Endometrial microvascular endothelial cells (primary cell): Measurements from ENCODE around the gene WRAP73. TPM values are rescaled to one million over a fixed set of nuclear protein-coding genes. Genes with fewer than 3 reads are reported as not detected.

Experiments used
- in situ Hi-C: cut with HindIII; loops from 2 replicates; pipeline ENCODE4 v1.10.0; 2017; ENCODE audit warnings: low sequenced_read_pairs, low pct_unique_long_range_greater_than_20kb; ENCODE audit errors: inconsistent ontology term
- total RNA-seq: library from RNA; depleted of rRNA; stranded (reverse); fragments of >200 nt; gene quantifications from one replicate; pipeline ENCODE4 v1.2.3, GENCODE V29; 2015; ENCODE audit errors: inconsistent ontology term

The WRAP73 gene
- total RNA-seq, 1 donor from 2014 or later: 26.4 TPM

- in situ Hi-C loops: no loop called here
Measured at GRCh38 chr1:3683992-3684391, 34.1 kb upstream of the WRAP73 start.

GRCh38 chr1:3683197-3683596, 33.3 kb upstream of the WRAP73 start:
- in situ Hi-C loops: no loop called here

- in situ Hi-C loops: no loop called here
Measured at GRCh38 chr1:3681898-3682806, 32.2 kb upstream of the WRAP73 start.

GRCh38 chr1:3681231-3681897, 31.5 kb upstream of the WRAP73 start:
- in situ Hi-C loops: no loop called here

DNA sequence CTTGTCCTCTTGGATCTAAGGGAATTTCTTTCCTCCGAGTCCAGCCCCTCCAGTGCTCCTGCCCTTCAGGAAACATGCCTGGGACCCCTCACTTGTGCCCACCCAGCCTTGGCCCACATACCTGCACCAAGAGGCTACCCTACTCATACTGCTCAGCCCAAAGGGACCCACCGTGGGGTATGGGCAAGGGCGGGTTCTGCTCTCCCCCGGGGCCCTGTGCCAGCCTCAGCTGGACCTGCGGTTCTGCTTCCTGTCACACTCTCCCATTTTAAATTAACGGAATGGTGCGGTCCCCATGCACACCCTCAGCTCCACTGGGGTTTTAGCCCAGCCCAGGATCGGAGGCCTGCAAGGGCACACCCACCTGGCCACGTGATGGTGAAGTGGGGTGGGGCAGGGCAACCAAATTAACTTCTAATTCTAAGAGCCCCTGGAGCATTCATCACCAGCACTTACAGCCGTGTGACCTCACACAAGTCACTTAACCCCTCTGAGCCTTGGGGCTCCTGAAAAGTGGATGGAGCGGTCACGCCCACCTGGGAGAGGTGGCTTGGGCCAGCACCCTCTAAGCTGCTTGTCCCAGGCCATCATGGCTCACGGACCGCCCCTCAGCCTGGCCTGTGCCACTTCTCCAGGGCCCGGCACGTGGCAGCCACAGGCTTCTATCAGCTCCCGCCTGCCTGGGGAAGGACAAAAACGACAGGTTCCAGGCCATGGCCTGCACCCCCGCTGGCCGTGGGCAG, 30.8 kb upstream of the WRAP73 start:
- in situ Hi-C loops: no loop called here

DNA sequence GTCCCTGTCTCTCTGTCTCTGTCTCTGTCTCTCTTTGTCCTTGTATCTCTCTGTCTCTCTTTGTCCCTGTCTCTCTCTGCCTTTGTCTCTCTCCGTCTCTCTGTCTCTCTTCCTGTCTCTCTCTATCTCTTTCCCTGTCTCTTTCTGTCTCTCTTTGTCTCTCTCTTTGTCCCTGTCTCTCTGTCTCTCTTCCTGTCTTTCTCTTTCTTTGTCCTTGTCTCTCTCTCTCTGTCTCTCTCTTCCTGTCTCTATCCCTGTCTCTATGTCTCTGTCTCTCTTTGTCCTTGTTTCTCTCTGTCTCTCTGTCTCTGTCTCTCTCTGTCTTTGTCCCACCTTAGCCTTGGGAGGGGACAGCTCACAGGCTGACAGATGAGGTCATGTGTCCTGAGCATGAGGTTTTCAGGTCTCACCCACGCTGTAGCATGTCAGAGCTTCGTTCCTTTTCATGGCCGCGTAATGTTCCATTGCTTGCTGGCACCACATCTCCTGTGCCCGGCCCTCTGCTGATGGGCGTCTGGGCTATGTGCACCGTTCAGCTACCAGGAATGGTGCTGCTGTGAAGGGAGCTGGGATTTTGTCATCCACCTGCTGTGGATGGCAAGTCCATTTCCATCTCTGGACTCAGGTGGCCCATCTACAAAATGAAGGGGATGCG, 30.0 kb upstream of the WRAP73 start:
- in situ Hi-C loops: no loop called here

DNA sequence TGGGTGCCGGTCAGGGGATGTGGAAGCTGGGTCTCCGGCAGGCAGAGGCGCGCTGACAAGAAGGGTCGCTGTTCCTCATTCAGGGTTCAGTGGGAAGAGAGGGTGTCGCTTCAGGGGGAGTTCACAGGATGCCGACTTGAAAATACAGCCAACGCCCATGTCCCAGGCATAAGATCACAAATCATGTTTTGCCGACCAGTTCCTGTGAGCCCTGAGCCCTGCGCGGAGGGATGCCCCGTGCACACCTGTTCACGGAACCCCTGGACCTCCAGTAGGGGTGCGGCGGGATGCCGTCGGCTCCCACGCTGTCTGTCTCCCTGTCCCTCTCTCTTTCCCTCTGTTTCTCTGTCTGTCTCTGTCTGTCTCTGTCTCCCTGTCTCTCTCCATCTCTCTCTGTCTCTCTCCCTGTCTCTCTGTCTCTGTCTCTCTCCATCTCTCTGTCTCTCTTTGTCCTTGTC, 29.2 kb upstream of the WRAP73 start:
- in situ Hi-C loops: no loop called here

- in situ Hi-C loops: no loop called here
Measured at GRCh38 chr1:3678361-3679097, 28.6 kb upstream of the WRAP73 start.

- in situ Hi-C loops: no loop called here
Measured at GRCh38 chr1:3677484-3677883, 27.6 kb upstream of the WRAP73 start.

DNA sequence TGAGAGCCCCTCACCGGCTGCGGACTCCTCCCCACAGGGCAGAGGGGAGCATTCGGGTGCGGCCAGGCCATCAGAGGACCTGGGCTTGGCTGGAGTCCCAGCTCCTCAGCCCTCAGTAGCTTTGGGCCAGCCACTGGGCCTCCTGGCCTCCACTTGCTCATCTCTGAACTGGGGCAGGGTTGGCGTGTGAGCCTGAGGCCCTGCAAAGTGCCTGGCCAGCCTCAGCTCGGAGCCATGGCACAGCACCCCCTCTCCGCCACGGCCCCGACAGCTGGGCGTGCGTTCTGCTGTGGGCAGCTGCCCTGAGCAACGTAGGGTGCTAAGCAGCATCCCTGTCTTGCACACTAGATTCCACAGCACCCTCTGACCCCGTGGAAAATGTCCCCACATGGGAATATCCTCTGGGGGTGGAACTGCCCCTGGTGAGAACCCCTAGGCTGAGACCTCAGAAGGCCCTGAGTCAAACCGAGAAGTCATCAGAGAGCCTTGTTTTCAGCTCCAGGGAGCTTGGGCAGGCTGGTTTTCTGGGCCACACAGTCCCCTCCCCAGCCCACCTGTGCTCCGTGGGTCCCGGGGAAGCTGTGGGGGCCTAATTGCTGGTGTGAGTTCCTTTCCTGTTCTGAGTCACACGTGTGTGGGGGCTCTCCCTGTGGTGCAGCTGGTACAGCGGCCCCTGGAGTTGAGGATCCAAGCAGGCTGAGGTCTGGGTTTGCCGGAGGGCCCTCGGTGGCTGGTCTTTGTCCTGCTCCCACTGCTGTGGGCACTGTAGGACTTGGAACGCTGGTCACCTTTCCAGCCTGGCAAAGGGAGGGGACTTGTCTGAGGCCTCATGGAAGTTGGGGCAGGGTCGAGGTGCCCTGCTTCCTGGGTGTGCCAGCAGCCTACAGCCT, 26.9 kb upstream of the WRAP73 start:
- in situ Hi-C loops: no loop called here

GRCh38 chr1:3675436-3675835, 25.5 kb upstream of the WRAP73 start:
- in situ Hi-C loops: no loop called here

DNA sequence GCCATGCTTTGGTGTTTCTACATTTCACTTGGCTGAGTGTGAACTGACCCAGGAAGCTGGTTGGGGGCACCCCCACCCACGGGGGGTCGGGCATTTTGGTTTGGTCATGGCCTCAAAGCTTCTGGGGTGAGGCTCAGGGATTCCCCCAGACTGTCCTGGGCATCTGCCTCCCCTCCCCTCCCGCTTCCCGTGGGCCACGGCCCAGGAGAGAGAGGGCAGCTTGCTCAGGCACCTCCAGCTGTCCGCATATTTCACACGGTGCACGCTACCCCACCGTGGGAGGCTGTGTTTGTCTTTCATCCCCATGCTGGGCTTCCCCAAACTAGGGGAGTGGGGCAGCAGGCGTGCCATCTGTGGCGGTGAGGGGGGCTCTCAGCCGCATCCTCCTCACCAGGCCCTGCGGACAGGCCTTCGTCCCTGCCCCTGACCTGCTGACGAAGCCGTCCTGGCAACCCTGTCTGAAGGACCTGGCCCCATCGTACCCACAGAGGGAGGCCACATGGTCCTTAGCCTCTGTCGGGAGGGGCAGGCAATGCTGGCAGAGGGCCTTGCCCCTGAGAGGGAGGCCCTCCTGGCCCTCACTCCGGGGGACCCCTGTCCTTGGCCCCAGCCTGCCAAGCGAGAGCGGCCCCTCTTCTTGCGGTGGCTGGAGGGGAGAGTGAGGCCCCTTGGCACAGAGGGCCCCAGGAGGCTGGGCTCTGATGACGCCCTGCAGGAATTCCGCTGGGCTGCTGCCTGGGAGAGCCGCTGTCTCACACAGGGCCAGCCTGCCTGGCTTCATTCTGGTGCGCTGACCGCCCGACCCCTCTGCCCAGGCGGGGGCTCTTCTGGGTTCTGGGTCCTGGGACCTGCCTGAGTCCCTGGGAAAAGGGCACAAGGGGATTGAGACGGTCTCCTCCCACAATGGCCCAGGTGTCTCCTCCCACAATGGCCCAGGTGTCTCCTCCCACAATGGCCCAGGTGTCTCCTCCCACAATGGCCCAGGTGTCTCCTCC, 24.5 kb upstream of the WRAP73 start:
- in situ Hi-C loops: no loop called here

DNA sequence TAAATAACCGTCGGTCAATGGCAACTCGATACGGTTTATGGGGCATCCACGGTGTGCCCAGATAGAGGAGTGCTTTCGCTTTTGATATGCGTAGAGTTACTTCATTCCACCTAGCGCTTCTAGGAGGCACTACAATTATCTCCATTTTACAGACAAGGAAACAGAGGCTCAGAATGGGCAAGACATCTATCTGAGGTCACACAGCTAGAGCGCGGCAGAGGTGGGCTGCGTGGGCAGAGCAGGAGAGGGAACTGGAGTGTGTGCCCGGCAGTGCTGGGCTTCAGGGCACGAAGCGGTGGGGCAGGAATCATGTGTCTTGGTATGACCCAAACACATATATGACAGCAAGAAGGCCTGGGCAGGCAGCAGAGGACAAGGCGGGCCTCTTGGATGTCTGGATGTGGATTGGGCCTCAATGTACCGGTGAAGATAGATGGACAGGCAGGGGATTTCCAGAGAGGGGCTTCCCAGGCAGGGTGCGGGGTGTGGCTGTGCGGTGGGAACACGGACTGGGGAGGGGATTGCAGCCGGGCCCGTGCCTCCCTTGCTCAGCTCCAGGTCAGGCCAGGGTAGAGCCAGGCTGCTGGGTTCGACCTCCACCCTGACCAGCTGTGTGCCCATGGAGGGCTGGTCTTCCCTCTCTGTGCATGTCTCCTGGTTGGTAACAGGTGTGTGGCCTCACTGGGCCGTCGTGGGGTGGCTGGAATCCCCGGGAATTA, 23.6 kb upstream of the WRAP73 start:
- in situ Hi-C loops: no loop called here

DNA sequence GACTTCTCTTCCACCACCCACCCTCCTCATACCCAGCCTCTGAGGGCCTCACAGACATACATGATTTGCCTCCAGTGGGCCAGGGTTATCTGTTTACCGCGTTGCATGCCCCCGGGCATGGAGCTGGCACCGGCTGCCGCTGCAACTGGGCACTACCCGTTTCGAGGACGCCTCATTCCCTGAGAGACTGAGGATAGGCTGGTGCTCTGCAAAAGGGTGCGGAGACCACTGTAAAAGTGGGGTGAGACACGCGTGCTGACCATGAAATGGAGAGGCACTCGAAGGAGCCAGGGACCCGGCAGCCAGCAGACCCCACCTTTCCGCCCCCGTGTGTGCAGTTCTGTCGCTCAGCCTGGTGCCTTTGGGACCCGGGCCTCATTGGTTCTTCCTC, 23.1 kb upstream of the WRAP73 start:
- in situ Hi-C loops: no loop called here

GRCh38 chr1:3672231-3672970, 22.5 kb upstream of the WRAP73 start:
- in situ Hi-C loops: no loop called here
